GM18519 (cell line): ENCODE measurements around the gene ERC1.

Source experiments
- ATAC-seq: cut with Tn5 transposase; IDR thresholded peaks from one replicate; pipeline ENCODE4 v1.9.1; 2021; ENCODE audit warnings: mild to moderate bottlenecking, moderate library complexity; ENCODE audit not compliant: unreplicated experiment, low FRiP score

ERC1 gene

DNA sequence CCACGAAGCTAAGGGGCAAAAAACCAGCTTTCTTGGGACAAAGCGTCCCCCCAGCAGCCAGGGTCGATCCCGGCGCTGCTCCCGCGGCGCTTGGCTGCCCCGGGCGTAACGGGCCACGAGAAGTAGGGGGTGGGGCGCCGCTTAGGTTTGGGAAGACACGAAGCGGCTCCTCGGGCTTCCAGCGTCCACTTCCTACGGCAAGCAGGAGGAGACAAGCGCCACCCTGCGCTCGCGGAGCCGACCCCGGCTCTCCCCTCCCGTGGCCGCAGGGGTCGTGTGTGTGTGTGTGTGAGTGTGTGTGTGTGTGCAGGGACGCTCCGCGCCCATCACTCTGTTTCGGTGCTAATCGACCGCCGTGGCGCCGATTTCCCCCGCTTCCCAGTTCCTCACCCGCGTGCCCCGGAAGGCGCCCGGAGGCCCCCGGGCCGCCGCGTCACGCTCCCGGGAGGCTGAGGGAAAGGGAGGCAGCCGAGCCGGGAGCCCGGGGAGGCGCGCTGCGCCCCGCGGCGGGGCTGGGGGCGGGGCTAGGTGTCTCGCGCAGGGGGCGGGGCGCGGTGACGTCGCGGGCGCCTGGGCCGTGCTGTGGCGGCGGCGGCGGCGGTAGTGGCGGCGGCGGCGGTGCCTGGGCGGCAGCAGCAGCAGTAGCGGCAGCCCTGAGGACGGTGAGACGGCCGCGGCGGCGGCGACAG, at the start of gene ERC1:
TSS of gene ERC1 (plus strand) at position 563 of the 689 bp plus-strand sequence. CDS start 36,681 bp downstream, outside the sequence.
- peak; percentile 68 for ATAC-seq

DNA sequence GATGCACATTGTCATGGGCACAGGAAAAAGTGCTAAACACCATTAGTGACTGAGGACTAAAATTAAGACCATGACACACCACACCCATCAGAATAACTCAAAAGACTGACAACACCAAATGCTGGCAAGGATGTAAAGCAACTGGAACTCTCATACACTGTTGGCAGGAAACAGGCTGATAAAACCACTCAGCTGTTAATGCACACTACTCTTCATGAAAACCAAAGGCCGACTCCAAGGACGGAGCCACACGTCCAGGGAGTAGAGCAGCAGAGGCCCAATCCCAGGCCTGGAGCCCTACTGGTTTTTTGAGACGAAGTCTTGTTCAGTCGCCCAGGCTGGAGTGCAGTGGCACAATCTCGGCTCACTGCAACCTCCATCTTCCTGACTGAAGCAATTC, 48.0 kb upstream of the ERC1 start:
- ATAC-seq, result no peak

- no peak for ATAC-seq
Measured at GRCh38 chr12:944211-944610, 46.8 kb upstream of the ERC1 start.

DNA sequence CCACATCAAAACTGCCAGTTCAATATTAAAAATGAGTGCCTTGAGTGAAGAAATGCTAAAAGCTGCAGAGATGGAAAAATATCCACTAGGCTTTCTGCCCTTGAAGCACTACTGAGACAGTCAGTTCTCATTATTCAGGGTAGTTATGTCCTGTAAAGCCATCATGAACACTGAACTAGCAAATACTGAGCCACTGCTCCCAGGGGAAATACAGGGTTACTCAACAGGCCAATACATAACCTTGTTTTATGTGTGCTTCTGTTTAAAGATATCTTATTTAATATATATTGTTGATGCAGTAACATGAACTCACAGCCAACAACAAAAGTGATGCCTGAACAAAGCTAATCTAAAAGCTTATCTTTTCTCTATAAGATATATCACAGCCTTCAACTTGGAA, 44.8 kb upstream of the ERC1 start:
- no peak for ATAC-seq

DNA sequence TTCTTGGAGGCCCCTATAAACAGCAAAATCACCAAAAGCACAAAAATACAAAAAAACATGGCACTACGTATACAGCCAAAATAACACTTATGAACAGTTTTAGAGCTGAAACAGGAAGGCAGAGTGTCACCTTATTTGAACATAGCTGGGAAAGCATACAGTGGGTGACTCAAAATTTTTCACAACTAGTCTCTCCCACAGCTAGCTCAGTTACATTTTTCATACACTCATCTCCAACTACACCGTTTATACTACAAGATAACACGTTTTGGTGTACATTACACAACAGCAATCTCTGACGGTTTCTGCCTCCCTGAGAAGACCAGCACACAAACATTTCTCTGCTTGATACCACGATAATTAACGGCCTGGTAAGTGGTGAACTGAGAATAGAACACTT, 44.4 kb upstream of the ERC1 start:
- ATAC-seq, result no peak

DNA sequence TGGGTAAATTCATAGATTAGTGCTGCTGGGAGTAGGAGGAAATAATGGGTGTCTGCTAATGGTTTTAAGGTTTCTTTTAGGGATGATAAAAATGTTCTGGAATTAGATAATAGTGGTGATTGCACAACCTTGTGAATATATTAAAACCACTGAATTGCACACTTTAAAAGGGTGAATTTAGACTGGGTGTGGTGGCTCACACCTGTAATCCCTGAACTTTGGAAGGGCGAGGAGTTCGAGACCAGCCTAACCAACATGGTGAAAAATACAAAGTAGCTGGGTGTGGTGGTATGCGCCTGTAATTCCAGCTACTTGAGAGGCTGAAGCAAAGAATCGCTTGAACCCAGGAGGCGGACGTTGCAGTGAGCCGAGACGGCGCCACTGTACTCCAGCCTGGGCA, 42.8 kb upstream of the ERC1 start:
- ATAC-seq, result no peak

- ATAC-seq, result peak; percentile 46
Measured at GRCh38 chr12:949453-950191, 41.4 kb upstream of the ERC1 start, which contains the start of gene RAD52. RAD52 (minus strand) TSS chr12:949694; CDS start chr12:933058, 16,636 bp downstream.

GRCh38 chr12:951176-951575, 39.8 kb upstream of the ERC1 start:
- no peak for ATAC-seq

DNA sequence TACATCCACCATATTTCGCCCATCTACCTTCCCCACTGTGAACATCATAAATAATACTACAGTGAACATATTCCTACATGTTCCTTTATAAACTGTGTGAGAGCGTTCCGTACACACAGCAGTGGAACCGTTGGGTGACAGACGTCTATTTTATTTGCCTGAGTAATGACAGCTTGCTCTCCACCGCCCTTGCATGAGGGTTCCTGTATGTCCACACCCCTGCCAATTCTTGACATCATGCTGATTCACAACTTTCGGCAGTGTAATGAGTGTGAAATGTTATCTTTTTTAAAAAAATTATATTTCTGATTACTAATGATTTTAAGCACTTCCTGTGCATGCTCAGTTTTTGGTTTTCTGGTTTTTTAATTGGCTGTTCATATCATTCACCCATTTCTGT, 37.2 kb upstream of the ERC1 start:
- no peak for ATAC-seq

GRCh38 chr12:954741-955140, 36.3 kb upstream of the ERC1 start:
- ATAC-seq, result no peak

- no peak for ATAC-seq
Measured at GRCh38 chr12:955939-956338, 35.1 kb upstream of the ERC1 start.

GRCh38 chr12:958588-959123, 32.4 kb upstream of the ERC1 start:
- ATAC-seq, result no peak

GRCh38 chr12:966724-967123, 24.3 kb upstream of the ERC1 start:
- ATAC-seq, result no peak

DNA sequence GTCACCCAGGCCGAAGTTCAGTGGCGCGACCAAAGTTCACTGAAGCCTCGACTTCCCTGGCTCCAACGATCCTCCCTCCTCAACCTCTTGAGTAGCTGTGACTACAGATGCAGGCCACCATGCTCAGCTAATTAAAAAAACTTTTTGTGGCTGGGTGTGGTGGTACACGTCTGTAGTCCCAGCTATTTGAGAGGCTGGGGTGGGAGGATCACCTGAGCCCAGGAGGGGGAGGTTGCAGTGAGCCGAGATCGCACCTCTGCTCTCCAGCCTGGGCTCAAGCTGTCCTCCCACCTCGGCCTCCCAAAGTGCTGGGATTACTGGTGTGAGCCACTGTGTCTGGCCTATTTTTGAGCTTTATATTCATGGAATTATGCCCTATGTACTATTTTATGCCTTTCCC, 23.4 kb upstream of the ERC1 start:
- no peak for ATAC-seq

GRCh38 chr12:968545-968944, 22.5 kb upstream of the ERC1 start:
- ATAC-seq, result no peak

DNA sequence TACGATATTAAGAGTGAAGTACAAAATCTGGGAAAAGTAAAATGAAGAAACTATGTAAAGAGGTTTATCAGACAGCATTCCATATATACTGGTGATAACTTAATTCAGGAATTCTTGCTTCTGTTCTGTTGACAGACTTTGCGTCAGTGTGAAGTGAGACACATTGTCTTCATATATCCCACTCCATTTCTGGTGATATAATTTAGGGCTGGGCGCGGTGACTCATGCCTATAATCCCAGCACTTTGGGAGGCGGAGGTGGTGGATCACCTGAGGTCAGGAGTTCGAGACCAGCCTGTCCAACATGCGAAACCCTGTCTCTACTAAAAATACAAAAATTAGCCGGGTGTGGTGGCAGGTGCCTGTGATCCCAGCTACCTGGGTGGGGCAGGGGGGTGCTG, 21.2 kb upstream of the ERC1 start:
- no peak for ATAC-seq

GRCh38 chr12:971991-972390, 19.0 kb upstream of the ERC1 start:
- ATAC-seq, result no peak

DNA sequence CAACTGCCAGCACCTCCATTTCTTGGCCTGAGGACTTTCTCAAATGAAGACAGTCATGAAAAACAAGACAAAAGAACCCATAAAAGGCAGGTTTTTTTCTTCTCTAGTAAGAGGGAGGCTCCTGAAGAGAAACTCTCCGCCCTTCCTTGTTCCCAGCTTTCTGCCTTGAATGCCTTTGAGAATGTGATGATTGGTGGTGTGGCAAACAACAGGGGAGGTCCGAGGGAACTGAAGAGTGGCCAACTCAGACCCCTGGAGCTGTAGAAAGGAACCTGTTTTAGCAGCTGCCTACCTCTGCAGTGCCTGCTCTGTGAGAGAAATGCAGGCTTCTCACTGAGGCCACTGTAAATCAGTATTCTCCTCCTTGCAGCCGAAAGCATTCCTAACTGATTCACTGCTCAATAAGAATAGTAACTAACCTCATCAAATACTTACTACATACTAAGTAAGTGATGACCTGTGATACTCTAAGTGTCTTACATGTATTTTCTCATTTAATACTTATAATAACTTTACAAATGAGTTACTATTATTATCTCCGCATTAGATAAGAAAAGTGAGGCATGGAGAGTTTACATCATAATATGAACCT, 16.7 kb upstream of the ERC1 start:
- no peak for ATAC-seq

GRCh38 chr12:976644-977043, 14.4 kb upstream of the ERC1 start:
- ATAC-seq, result no peak

DNA sequence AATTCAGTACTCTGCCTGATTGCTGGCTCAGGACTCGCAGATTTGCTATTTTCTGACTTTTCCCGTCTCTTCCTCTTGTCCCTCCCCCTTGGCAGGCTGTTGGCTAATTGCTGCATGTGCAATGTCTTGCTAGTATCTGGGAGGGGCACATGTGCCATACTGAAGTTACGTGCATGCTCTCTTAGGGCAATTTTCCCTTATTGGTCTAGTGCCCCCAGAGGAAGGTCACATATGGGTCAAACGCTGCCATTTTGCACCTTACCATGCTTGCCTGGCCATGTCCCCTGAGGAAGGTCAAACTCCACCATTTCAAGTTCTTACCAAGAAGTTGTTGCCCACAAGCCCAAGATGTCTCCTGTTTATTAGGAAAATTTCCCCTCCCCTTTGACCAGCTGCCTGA, 13.9 kb upstream of the ERC1 start:
- no peak for ATAC-seq

DNA sequence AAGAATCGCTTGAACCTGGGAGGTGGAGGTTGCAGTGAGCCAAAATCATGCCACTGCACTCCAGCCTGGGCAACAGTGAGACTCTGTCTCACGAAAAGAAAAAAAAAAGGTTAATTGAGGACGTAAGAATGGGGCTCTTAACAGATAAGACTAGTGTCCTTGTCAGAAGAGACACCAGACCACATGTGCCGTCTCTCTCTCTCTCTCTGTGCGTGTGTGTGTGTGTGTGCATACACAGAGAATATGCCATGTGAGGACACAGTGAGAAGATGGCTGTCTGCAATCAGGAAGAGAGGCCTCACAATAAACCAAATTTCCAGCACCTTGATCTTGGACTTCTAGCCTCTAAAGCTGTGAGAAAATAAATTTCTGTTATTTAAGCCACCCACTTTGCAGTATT, 11.7 kb upstream of the ERC1 start:
- ATAC-seq, result no peak
